SK-N-SH (cell line): ENCODE measurements around the gene HNRNPM. TPM values are rescaled to one million over a fixed set of nuclear protein-coding genes. Genes with fewer than 3 reads are reported as not detected.

Experiments
- CTCF ChIA-PET: fragments of 300-600, 350-600 bp; formaldehyde crosslinking; extraction: SDS; loops from one replicate; lab custom pipeline; 2021; lab: Yijun Ruan, JAX
- POLR2A ChIA-PET: fragments of 350-600 bp; sonication (Branson Sonifier 250); formaldehyde crosslinking; extraction: SDS; loops from one replicate; lab custom pipeline; 2020; ENCODE audit warnings: antibody characterized with exemption, inconsistent platforms; lab: Yijun Ruan, JAX
- DNase-seq: peaks from one replicate; pipeline ENCODE4 v3.0.0; 2012
- H2AFZ ChIP-seq: fragments of 200-600 bp; sonication (generic); 2 replicates; pipeline ENCODE4 v1.8.1; 2016; ENCODE audit warnings: antibody characterized with exemption, mild to moderate bottlenecking, low read depth
- H3F3A ChIP-seq: fragments of 200-600 bp; sonication (generic); replicated peaks from 2 replicates; pipeline ENCODE3; 2016; ENCODE audit warnings: antibody characterized with exemption, mild to moderate bottlenecking; ENCODE audit not compliant: insufficient read depth
- H3K27ac ChIP-seq, 2 experiments: fragments of 200-500 bp in 1 of 2; fragments of 200-600 bp in 1 of 2; sonication (Bioruptor generic) in 1 of 2; sonication (generic), shearing (Covaris generic) in 1 of 2; 2 replicates each; pipeline versions ENCODE4 v1.5.1 to v1.6.1; 2014 to 2016; ENCODE audit warnings: low read depth in 2 of 2, inconsistent platforms in 1 of 2, low read length in 1 of 2, mild to moderate bottlenecking in 1 of 2, mixed read lengths in 1 of 2
- H3K27me3 ChIP-seq: fragments of 200-600 bp; sonication (generic), shearing (Covaris generic); 2 replicates; pipeline ENCODE4 v1.6.1; 2016; ENCODE audit warnings: mixed run types; ENCODE audit not compliant: insufficient read depth
- H3K36me3 ChIP-seq, 2 experiments: fragments of 200-500 bp in 1 of 2; fragments of 200-600 bp in 1 of 2; sonication (Bioruptor generic) in 1 of 2; sonication (generic) in 1 of 2; replicated peaks in 1 of 2; 2 replicates each; pipeline versions ENCODE3 to v1.5.1; 2014 to 2016; ENCODE audit warnings: low read length in 1 of 2, mild to moderate bottlenecking in 1 of 2; ENCODE audit not compliant: insufficient read depth in 2 of 2, control insufficient read depth in 1 of 2
- H3K4me1 ChIP-seq, 2 experiments: fragments of 200-500 bp in 1 of 2; fragments of 200-600 bp in 1 of 2; sonication (Bioruptor generic) in 1 of 2; sonication (generic), shearing (Covaris generic) in 1 of 2; 2 replicates each; pipeline versions ENCODE4 v1.5.1 to v1.6.1; 2014 to 2016; ENCODE audit warnings: low read depth in 1 of 2, low read length in 1 of 2, mixed run types in 1 of 2; ENCODE audit not compliant: insufficient read depth in 2 of 2, control insufficient read depth in 1 of 2
- H3K4me2 ChIP-seq: fragments of 200-600 bp; sonication (generic), shearing (Covaris generic); 2 replicates; pipeline ENCODE4 v1.6.1; 2017; ENCODE audit warnings: mixed run types
- H3K4me3 ChIP-seq, 2 experiments: fragments of 200-500 bp in 1 of 2; fragments of 200-600 bp in 1 of 2; sonication (Bioruptor generic) in 1 of 2; sonication (generic), shearing (Covaris generic) in 1 of 2; 2 replicates each; pipeline versions ENCODE4 v1.5.1 to v1.8.1; 2014 to 2016; ENCODE audit warnings: low read depth in 2 of 2, inconsistent platforms in 1 of 2, low read length in 1 of 2, mild to moderate bottlenecking in 1 of 2, mixed read lengths in 1 of 2, moderate library complexity in 1 of 2
- H3K79me2 ChIP-seq: fragments of 200-600 bp; sonication (generic); 2 replicates; pipeline ENCODE4 v1.8.1; 2017; ENCODE audit warnings: mild to moderate bottlenecking; ENCODE audit not compliant: insufficient read depth
- H3K9ac ChIP-seq: fragments of 200-600 bp; sonication (generic); 2 replicates; pipeline ENCODE4 v1.6.1; 2017; ENCODE audit warnings: mixed run types
- H3K9me2 ChIP-seq: fragments of 200-600 bp; sonication (generic); 2 replicates; pipeline ENCODE4 v1.6.1; 2017; ENCODE audit warnings: mixed run types
- H3K9me3 ChIP-seq: fragments of 200-600 bp; sonication (generic); 2 replicates; pipeline ENCODE4 v1.6.1; 2017; ENCODE audit warnings: mixed run types, mild to moderate bottlenecking, moderate library complexity
- H4K20me1 ChIP-seq: fragments of 200-600 bp; sonication (generic); 2 replicates; pipeline ENCODE4 v1.6.1; 2017; ENCODE audit warnings: mild to moderate bottlenecking, mixed run types; ENCODE audit not compliant: insufficient read depth
- CHD2 ChIP-seq: fragments of 150-350 bp; IDR thresholded peaks from 2 replicates; pipeline ENCODE4 v1.6.1; 2018; ENCODE audit warnings: low read length; ENCODE audit not compliant: partially characterized antibody
- ELF1 ChIP-seq: IDR thresholded peaks from 2 replicates; pipeline ENCODE4 v1.4.0; 2012
- FOSL2 ChIP-seq: IDR thresholded peaks from 2 replicates; pipeline ENCODE4 v1.4.0; 2012; ENCODE audit warnings: low read depth, mild to moderate bottlenecking, moderate library complexity, borderline replicate concordance
- FOXJ3 ChIP-seq: sonication (generic); formaldehyde crosslinking; IDR thresholded peaks from 2 replicates; pipeline ENCODE4 v1.5.1; 2020; ENCODE audit warnings: mild to moderate bottlenecking, missing genetic modification reagents
- FOXM1 ChIP-seq: IDR thresholded peaks from 2 replicates; pipeline ENCODE4 v1.4.0; 2012; ENCODE audit warnings: low read depth, mild to moderate bottlenecking
- GABPA ChIP-seq: IDR thresholded peaks from 2 replicates; pipeline ENCODE4 v1.4.0; 2012; ENCODE audit warnings: low read depth, mild to moderate bottlenecking
- IRF3 ChIP-seq: fragments of 150-350 bp; IDR thresholded peaks from 2 replicates; pipeline ENCODE4 v1.6.1; 2016; ENCODE audit warnings: mild to moderate bottlenecking, low read depth, low read length
- JUND ChIP-seq: IDR thresholded peaks from 2 replicates; pipeline ENCODE4 v1.4.0; 2012
- MEF2A ChIP-seq: IDR thresholded peaks from 2 replicates; pipeline ENCODE4 v1.4.0; 2012; ENCODE audit warnings: low read depth, borderline replicate concordance
- MXI1 ChIP-seq: IDR thresholded peaks from 2 replicates; pipeline ENCODE4 v1.6.1; 2012; ENCODE audit warnings: mild to moderate bottlenecking, low read depth, low read length, improper control_type of control experiment
- NFIC ChIP-seq: IDR thresholded peaks from 2 replicates; pipeline ENCODE4 v1.4.0; 2012; ENCODE audit warnings: borderline replicate concordance
- POLR2AphosphoS5 ChIP-seq: IDR thresholded peaks from 2 replicates; pipeline ENCODE4 v1.6.1; 2012; ENCODE audit warnings: low read depth, low read length
- RCOR1 ChIP-seq: fragments of 150-350 bp; IDR thresholded peaks from 2 replicates; pipeline ENCODE4 v1.6.1; 2017; ENCODE audit warnings: antibody characterized with exemption, low read length
- RFX5 ChIP-seq: IDR thresholded peaks from 2 replicates; pipeline ENCODE4 v1.6.1; 2012; ENCODE audit warnings: mild to moderate bottlenecking, improper control_type of control experiment, low read length
- RXRA ChIP-seq: IDR thresholded peaks from 2 replicates; pipeline ENCODE4 v1.4.0; 2012; ENCODE audit warnings: low read depth, mild to moderate bottlenecking, borderline replicate concordance
- SMC3 ChIP-seq: IDR thresholded peaks from 2 replicates; pipeline ENCODE4 v1.6.1; 2012; ENCODE audit warnings: low read depth, low read length, improper control_type of control experiment
- TAF1 ChIP-seq: IDR thresholded peaks from 2 replicates; pipeline ENCODE4 v1.6.1; 2012; ENCODE audit warnings: low read depth, mild to moderate bottlenecking, low read length, moderate library complexity, borderline replicate concordance
- TCF12 ChIP-seq: IDR thresholded peaks from 2 replicates; pipeline ENCODE4 v1.4.0; 2012
- TEAD4 ChIP-seq: IDR thresholded peaks from 2 replicates; pipeline ENCODE4 v1.4.0; 2012; ENCODE audit warnings: mild to moderate bottlenecking, borderline replicate concordance; ENCODE audit not compliant: insufficient read depth
- USF1 ChIP-seq: IDR thresholded peaks from 2 replicates; pipeline ENCODE4 v1.4.0; 2012; ENCODE audit warnings: low read depth, borderline replicate concordance
- YY1 ChIP-seq: IDR thresholded peaks from 2 replicates; pipeline ENCODE4 v1.4.0; 2012; ENCODE audit warnings: low read depth, mild to moderate bottlenecking
- WGBS: methylation state at CpG from one replicate; pipeline ENCODE4 v1.1.6; 2017; ENCODE audit warnings: low lambda C conversion rate; 5-methylcytosine and 5-hydroxymethylcytosine counted together
- polyA plus RNA-seq, 3 experiments: library from polyadenylated mRNA; depleted of rRNA; stranded (reverse); fragments of >200 nt; gene quantifications; 2 replicates each; pipeline ENCODE4 v1.2.3, GENCODE V29; 2012
- TF ChIP-seq, protein P1 (sequence below): IDR thresholded peaks from 2 replicates; pipeline ENCODE4 v1.4.0; 2012; ENCODE audit warnings: low read depth
- TF ChIP-seq, protein P2 (sequence below): IDR thresholded peaks from 2 replicates; pipeline ENCODE4 v1.4.0; 2012; ENCODE audit warnings: low read depth, borderline replicate concordance
- TF ChIP-seq, protein P3 (sequence below): IDR thresholded peaks from 2 replicates; pipeline ENCODE4; 2012

The HNRNPM gene
- polyA plus RNA-seq, 1 of the 3 experiments (the other 2 are of a cell fraction): 205 TPM

DNA sequence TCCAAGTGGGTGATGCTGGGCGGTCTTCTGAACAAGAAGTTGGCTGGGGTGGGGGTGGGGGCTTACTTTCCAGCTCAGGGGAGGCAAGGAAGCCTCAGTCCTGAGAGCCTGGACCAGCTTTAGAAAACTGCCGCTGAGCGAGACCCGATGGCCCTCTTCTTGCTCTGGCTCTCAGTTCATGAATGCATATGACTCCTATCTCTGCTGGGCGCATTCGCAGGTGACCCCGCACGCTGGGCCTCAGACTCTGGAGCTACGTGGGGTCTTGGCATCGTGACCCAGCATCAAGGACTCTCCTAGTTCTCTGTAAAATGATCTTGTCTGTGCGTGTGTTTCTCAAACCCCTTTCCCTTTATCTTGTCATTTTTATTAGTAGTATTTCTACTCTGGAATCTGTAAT, 37.9 kb downstream of the HNRNPM start:
- Histone ChIP-seq H4K20me1 (peaks cover 75% of the 10 kb centered on the region), H3K36me3 (peaks cover 15 to 61% of the 10 kb centered on the region in 2 experiments)
- POLR2A ChIA-PET: no interaction called here

DNA sequence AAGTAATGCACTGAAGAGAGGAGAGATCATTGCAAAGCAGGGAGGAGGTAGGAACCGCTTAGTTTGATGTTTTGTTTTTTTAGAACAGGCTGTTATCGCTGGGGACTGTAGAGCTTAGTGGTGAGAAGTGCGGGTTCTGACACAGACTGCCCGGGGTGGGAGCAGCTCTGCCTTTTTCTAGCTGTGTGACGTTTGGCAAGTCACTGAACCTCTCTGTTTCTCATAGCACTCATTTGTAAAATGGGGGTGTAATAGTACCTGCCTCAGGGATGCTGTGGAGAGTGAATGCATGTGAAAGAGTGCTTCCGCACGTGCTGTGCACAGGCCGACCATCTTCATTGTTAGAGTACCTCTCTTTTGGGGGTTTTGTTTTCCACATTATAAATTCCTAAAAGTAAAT, 38.4 kb downstream of the HNRNPM start:
- Histone ChIP-seq H3K79me2 (peaks cover 71% of the 10 kb centered on the region), H3K27ac (no peak overlapping the region), H3K9me3 (no peaks in the 10 kb centered on the region), H3F3A (no peaks in the 10 kb centered on the region), H3K36me3 (peaks cover 14 to 61% of the 10 kb centered on the region in 2 experiments), H3K9ac (no peak overlapping the region), H3K4me1 (no peaks in the 10 kb centered on the region; a peak in 1 of 4 replicates), H3K4me3 (no peak overlapping the region), H2AFZ (no peak overlapping the region), H4K20me1 (peaks cover 70% of the 10 kb centered on the region), H3K9me2 (no peaks in the 10 kb centered on the region), H3K4me2 (no peak overlapping the region), H3K27me3 (no peaks in the 10 kb centered on the region)
- no peak for DNase-seq
- POLR2A ChIA-PET: no interaction called here
- WGBS: 93% methylated on average over 8 of the region's 8 CpGs
- CTCF ChIA-PET: interaction anchor here (1.5 kb wide), 1 partner anchor 22 kb away, joined by 7 read pairs; no protein-coding TSS in a partner anchor
- no peak for TF ChIP-seq FOSL2
- TF ChIP-seq RFX5: no peak
- TF ChIP-seq, protein P1, sequence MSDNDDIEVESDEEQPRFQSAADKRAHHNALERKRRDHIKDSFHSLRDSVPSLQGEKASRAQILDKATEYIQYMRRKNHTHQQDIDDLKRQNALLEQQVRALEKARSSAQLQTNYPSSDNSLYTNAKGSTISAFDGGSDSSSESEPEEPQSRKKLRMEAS: no peak
- TF ChIP-seq POLR2AphosphoS5: no peak
- TF ChIP-seq ELF1: no peak
- TF ChIP-seq FOXM1: no peak
- TF ChIP-seq YY1: no peak
- TF ChIP-seq TAF1: no peak
- TF ChIP-seq, protein P2, sequence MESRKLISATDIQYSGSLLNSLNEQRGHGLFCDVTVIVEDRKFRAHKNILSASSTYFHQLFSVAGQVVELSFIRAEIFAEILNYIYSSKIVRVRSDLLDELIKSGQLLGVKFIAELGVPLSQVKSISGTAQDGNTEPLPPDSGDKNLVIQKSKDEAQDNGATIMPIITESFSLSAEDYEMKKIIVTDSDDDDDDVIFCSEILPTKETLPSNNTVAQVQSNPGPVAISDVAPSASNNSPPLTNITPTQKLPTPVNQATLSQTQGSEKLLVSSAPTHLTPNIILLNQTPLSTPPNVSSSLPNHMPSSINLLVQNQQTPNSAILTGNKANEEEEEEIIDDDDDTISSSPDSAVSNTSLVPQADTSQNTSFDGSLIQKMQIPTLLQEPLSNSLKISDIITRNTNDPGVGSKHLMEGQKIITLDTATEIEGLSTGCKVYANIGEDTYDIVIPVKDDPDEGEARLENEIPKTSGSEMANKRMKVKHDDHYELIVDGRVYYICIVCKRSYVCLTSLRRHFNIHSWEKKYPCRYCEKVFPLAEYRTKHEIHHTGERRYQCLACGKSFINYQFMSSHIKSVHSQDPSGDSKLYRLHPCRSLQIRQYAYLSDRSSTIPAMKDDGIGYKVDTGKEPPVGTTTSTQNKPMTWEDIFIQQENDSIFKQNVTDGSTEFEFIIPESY: no peak
- no peak for TF ChIP-seq RCOR1
- TF ChIP-seq, protein P3, sequence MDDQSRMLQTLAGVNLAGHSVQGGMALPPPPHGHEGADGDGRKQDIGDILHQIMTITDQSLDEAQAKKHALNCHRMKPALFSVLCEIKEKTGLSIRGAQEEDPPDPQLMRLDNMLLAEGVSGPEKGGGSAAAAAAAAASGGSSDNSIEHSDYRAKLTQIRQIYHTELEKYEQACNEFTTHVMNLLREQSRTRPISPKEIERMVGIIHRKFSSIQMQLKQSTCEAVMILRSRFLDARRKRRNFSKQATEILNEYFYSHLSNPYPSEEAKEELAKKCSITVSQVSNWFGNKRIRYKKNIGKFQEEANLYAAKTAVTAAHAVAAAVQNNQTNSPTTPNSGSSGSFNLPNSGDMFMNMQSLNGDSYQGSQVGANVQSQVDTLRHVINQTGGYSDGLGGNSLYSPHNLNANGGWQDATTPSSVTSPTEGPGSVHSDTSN: no peak

More for the DNA sequence above, 37.9 kb downstream of the HNRNPM start:
- Histone ChIP-seq H3K27ac (no peak overlapping the region), H3K4me2 (no peak overlapping the region), H3K79me2 (peaks cover 76% of the 10 kb centered on the region), H3K9me2 (no peaks in the 10 kb centered on the region), H3K4me1 (no peaks in the 10 kb centered on the region; a peak in 1 of 4 replicates), H3F3A (no peaks in the 10 kb centered on the region), H2AFZ (no peak overlapping the region), H3K4me3 (no peak overlapping the region), H3K27me3 (no peaks in the 10 kb centered on the region), H3K9me3 (no peaks in the 10 kb centered on the region), H3K9ac (no peak overlapping the region)
- no peak for DNase-seq
- CTCF ChIA-PET: interaction anchor here (0.6 to 1.6 kb wide), 3 partner anchors 8 to 129 kb away, joined by 3 to 7 read pairs (median 4); no protein-coding TSS in a partner anchor
- TF ChIP-seq CHD2 (no peak), RXRA (no peak), IRF3 (no peak), SMC3 (no peak), MEF2A (no peak), ELF1 (no peak), MXI1 (no peak), GABPA (no peak), USF1 (no peak), NFIC (no peak), YY1 (no peak), JUND (no peak), RCOR1 (no peak), FOXJ3 (no peak), TEAD4 (no peak), TCF12 (no peak)
- TF ChIP-seq, protein P3: no peak
- WGBS: 98% methylated on average over 10 of the region's 11 CpGs
